ENCODE data around the gene MMP12.

The MMP12 gene

DNA sequence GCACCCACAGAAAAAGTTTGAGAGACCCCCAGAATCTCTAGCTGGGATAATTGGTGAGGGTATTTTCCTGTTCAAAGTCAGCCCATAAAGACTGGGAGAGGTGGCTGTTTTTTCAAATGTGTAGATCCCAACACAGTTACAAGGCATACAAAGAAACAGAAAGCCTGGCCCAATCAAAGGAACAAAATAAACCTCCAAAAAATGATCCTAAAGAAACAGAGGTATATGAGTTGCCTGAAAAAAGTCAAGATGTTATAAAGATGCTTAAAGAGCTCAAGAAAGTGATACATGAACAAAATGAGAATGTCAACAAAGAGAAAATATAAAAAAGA, 40.2 kb upstream of the MMP12 start:
- no peak overlapping the region for H3K4me2 ChIP-seq (ENCODE audit: low read depth, low read length, poor library complexity, severe bottlenecking)

GRCh38 chr11:102914238-102915043, 39.7 kb upstream of the MMP12 start:
- Histone ChIP-seq H3K4me3 (ENCODE audit: insufficient read depth, low read length, poor library complexity, severe bottlenecking) (no peak overlapping the region), H3K9ac (ENCODE audit: low read length) (no peak overlapping the region), H3K9me3 (ENCODE audit: insufficient read depth, low read length) (no peaks in the 10 kb centered on the region), H3K9me2 (replicated peaks; ENCODE audit: insufficient read depth, low read length) (no peaks in the 10 kb centered on the region), H3K27me3 (ENCODE audit: low read length) (no peaks in the 10 kb centered on the region), H3K27ac (ENCODE audit: low read depth, low read length) (no peak overlapping the region), H3F3A (ENCODE audit: insufficient read depth) (no peaks in the 10 kb centered on the region), H3K4me2 (ENCODE audit: low read depth, low read length, poor library complexity, severe bottlenecking) (no peak overlapping the region), H3K36me3 (ENCODE audit: low read length) (no peaks in the 10 kb centered on the region), H2AFZ (ENCODE audit: low read depth, low read length, severe bottlenecking) (no peak overlapping the region), H3K79me2 (ENCODE audit: insufficient read depth, low read length) (no peaks in the 10 kb centered on the region), H4K20me1 (ENCODE audit: low read depth, low read length) (no peaks in the 10 kb centered on the region)
- no peak for TF ChIP-seq EZH2phosphoT487 (conservative IDR thresholded peaks at IDR 0.05; ENCODE audit: low read length)
- TF ChIP-seq, protein P1, sequence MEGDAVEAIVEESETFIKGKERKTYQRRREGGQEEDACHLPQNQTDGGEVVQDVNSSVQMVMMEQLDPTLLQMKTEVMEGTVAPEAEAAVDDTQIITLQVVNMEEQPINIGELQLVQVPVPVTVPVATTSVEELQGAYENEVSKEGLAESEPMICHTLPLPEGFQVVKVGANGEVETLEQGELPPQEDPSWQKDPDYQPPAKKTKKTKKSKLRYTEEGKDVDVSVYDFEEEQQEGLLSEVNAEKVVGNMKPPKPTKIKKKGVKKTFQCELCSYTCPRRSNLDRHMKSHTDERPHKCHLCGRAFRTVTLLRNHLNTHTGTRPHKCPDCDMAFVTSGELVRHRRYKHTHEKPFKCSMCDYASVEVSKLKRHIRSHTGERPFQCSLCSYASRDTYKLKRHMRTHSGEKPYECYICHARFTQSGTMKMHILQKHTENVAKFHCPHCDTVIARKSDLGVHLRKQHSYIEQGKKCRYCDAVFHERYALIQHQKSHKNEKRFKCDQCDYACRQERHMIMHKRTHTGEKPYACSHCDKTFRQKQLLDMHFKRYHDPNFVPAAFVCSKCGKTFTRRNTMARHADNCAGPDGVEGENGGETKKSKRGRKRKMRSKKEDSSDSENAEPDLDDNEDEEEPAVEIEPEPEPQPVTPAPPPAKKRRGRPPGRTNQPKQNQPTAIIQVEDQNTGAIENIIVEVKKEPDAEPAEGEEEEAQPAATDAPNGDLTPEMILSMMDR (IDR thresholded peaks at IDR 0.05; ENCODE audit: insufficient read depth, low read length, poor library complexity, severe bottlenecking), result no peak

More for the DNA sequence above, 40.2 kb upstream of the MMP12 start:
- Histone ChIP-seq H3K27ac (ENCODE audit: low read depth, low read length) (no peak overlapping the region), H4K20me1 (ENCODE audit: low read depth, low read length) (no peaks in the 10 kb centered on the region), H3K36me3 (ENCODE audit: low read length) (no peaks in the 10 kb centered on the region), H3K27me3 (ENCODE audit: low read length) (no peaks in the 10 kb centered on the region), H3K9ac (ENCODE audit: low read length) (no peak overlapping the region), H2AFZ (ENCODE audit: low read depth, low read length, severe bottlenecking) (no peak overlapping the region), H3K9me3 (ENCODE audit: insufficient read depth, low read length) (no peaks in the 10 kb centered on the region), H3F3A (ENCODE audit: insufficient read depth) (no peaks in the 10 kb centered on the region), H3K9me2 (replicated peaks; ENCODE audit: insufficient read depth, low read length) (no peaks in the 10 kb centered on the region), H3K4me3 (ENCODE audit: insufficient read depth, low read length, poor library complexity, severe bottlenecking) (no peak overlapping the region), H3K79me2 (ENCODE audit: insufficient read depth, low read length) (no peaks in the 10 kb centered on the region)
- TF ChIP-seq, protein P1 (IDR thresholded peaks at IDR 0.05; ENCODE audit: insufficient read depth, low read length, poor library complexity, severe bottlenecking), result no peak
- no peak for TF ChIP-seq EZH2phosphoT487 (conservative IDR thresholded peaks at IDR 0.05; ENCODE audit: low read length)

DNA sequence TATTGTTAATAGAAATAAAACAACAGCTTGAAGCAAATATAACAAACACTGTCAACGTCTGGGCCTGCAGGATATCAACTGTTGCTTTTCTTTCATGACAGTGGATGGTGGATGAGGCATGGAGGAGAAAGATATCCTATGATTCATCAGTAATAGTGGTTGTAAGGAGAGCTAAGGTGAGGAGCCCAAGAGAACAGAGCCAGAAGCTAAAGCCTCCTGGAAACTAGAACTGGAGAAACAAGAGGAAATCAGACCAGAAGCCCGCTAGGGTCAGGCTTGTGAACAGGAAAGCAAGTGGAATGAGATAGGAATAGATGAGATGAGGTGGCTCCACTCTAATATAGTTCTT, 37.7 kb upstream of the MMP12 start:
- no peak overlapping the region for H3K4me3 ChIP-seq (ENCODE audit: insufficient read depth, low read length, poor library complexity, severe bottlenecking)
- no peaks in the 10 kb centered on the region for H3K27me3 ChIP-seq (ENCODE audit: low read length)
- TF ChIP-seq, protein P1 (IDR thresholded peaks at IDR 0.05; ENCODE audit: insufficient read depth, low read length, poor library complexity, severe bottlenecking), result no peak
- TF ChIP-seq EZH2phosphoT487 (conservative IDR thresholded peaks at IDR 0.05; ENCODE audit: low read length), result no peak
- no peaks in the 10 kb centered on the region for H3K9me2 ChIP-seq (replicated peaks; ENCODE audit: insufficient read depth, low read length)
- H3K79me2 ChIP-seq (ENCODE audit: insufficient read depth, low read length), result no peaks in the 10 kb centered on the region
- no peak overlapping the region for H3K4me2 ChIP-seq (ENCODE audit: low read depth, low read length, poor library complexity, severe bottlenecking)
- no peaks in the 10 kb centered on the region for H4K20me1 ChIP-seq (ENCODE audit: low read depth, low read length)
- H3K27ac ChIP-seq (ENCODE audit: low read depth, low read length), result no peak overlapping the region
- no peak overlapping the region for H2AFZ ChIP-seq (ENCODE audit: low read depth, low read length, severe bottlenecking)
- no peaks in the 10 kb centered on the region for H3K9me3 ChIP-seq (ENCODE audit: insufficient read depth, low read length)
- H3K36me3 ChIP-seq (ENCODE audit: low read length), result no peaks in the 10 kb centered on the region
- no peaks in the 10 kb centered on the region for H3F3A ChIP-seq (ENCODE audit: insufficient read depth)
- H3K9ac ChIP-seq (ENCODE audit: low read length), result no peak overlapping the region
